Astrocyte (in vitro differentiated cells and primary cell): ENCODE data around the gene FFAR4. TPM values are rescaled to one million over a fixed set of nuclear protein-coding genes. Genes with fewer than 3 reads are reported as not detected.

Experiments
- DNase-seq: peaks from one replicate; pipeline ENCODE4 v3.0.0-alpha.2; 2010; ENCODE audit warnings: low read depth
- FAIRE-seq: peaks from 2 replicates; lab custom pipeline; 2011; peaks lifted over from hg19 to GRCh38; lab: Jason Lieb, UNC
- H2AFZ ChIP-seq: 2 replicates; pipeline ENCODE4 v1.6.0; 2012; ENCODE audit warnings: low read depth, low read length, inconsistent platforms
- H3K27ac ChIP-seq: 2 replicates; pipeline ENCODE4 v1.5.1; 2011; ENCODE audit warnings: low read depth, low read length, inconsistent platforms
- H3K27me3 ChIP-seq: 2 replicates; pipeline ENCODE4 v1.6.0; 2011; ENCODE audit warnings: low read length, inconsistent platforms; ENCODE audit not compliant: insufficient read depth
- H3K36me3 ChIP-seq: 2 replicates; pipeline ENCODE4 v1.5.1; 2011; ENCODE audit warnings: low read length, inconsistent platforms; ENCODE audit not compliant: insufficient read depth
- H3K4me1 ChIP-seq: 2 replicates; pipeline ENCODE4 v1.5.1; 2011; ENCODE audit warnings: low read length, inconsistent platforms; ENCODE audit not compliant: insufficient read depth
- H3K4me2 ChIP-seq: 2 replicates; pipeline ENCODE4 v1.6.0; 2012; ENCODE audit warnings: low read length, inconsistent platforms
- H3K4me3 ChIP-seq: 2 replicates; pipeline ENCODE4 v1.5.1; 2011; ENCODE audit warnings: low read depth, mild to moderate bottlenecking, low read length, inconsistent platforms; ENCODE audit not compliant: insufficient read depth
- H3K79me2 ChIP-seq: 2 replicates; pipeline ENCODE4 v1.6.0; 2012; ENCODE audit warnings: mild to moderate bottlenecking, low read length, inconsistent platforms; ENCODE audit not compliant: insufficient read depth
- H3K9ac ChIP-seq: 2 replicates; pipeline ENCODE4 v1.6.0; 2012; ENCODE audit warnings: mild to moderate bottlenecking, low read length, inconsistent platforms
- H3K9me3 ChIP-seq: 2 replicates; pipeline ENCODE4 v1.5.1; 2012; ENCODE audit warnings: low read depth, mild to moderate bottlenecking, low read length, inconsistent platforms; ENCODE audit not compliant: insufficient read depth
- H4K20me1 ChIP-seq: 2 replicates; pipeline ENCODE4 v1.6.0; 2012; ENCODE audit warnings: low read length, inconsistent platforms; ENCODE audit not compliant: insufficient read depth
- H3K27ac Mint-ChIP-seq: one replicate; pipeline ENCODE4 v1.8.0; 2021; ENCODE audit warnings: mild to moderate bottlenecking, mixed read lengths; ENCODE audit not compliant: unreplicated experiment
- H3K27me3 Mint-ChIP-seq: one replicate; pipeline ENCODE4 v1.8.0; 2021; ENCODE audit warnings: low read depth, mixed read lengths; ENCODE audit not compliant: unreplicated experiment
- H3K36me3 Mint-ChIP-seq: one replicate; pipeline ENCODE4 v1.8.0; 2021; ENCODE audit warnings: low read depth, mixed read lengths; ENCODE audit not compliant: unreplicated experiment
- H3K4me1 Mint-ChIP-seq: one replicate; pipeline ENCODE4 v1.8.0; 2021; ENCODE audit warnings: low read depth, mixed read lengths; ENCODE audit not compliant: unreplicated experiment
- H3K4me3 Mint-ChIP-seq: one replicate; pipeline ENCODE4 v1.8.0; 2021; ENCODE audit warnings: mild to moderate bottlenecking, moderate library complexity, mixed read lengths; ENCODE audit not compliant: unreplicated experiment
- H3K9me3 Mint-ChIP-seq: one replicate; pipeline ENCODE4 v1.8.0; 2021; ENCODE audit warnings: mild to moderate bottlenecking, mixed read lengths; ENCODE audit not compliant: unreplicated experiment
- CTCF ChIP-seq: IDR thresholded peaks from 2 replicates; pipeline ENCODE4 v1.5.1; 2011; ENCODE audit warnings: low read depth, mild to moderate bottlenecking, inconsistent platforms, low read length, moderate library complexity; ENCODE audit not compliant: insufficient read depth
- EZH2 ChIP-seq: IDR thresholded peaks from 2 replicates; pipeline ENCODE4 v1.6.1; 2012; ENCODE audit warnings: mild to moderate bottlenecking, low read length, inconsistent platforms; ENCODE audit not compliant: insufficient read depth
- total RNA-seq: library from RNA; stranded (reverse); gene quantifications from 2 replicates; pipeline ENCODE4 v1.2.1, GENCODE V29; 2021

FFAR4 gene
- total RNA-seq, 1 donor from 2014 or later, result not detected

GRCh38 chr10:93613126-93613525 is 46.7 kb downstream of the FFAR4 start:
- Mint-ChIP-seq H3K27ac (peak overlapping the region; percentile 36), H3K4me3 (no peak overlapping the region), H3K36me3 (no peaks in the 10 kb centered on the region), H3K27me3 (peaks cover 14% of the 10 kb centered on the region), H3K4me1 (no peaks in the 10 kb centered on the region), H3K9me3 (no peaks in the 10 kb centered on the region)
- Histone ChIP-seq H3K36me3 (no peaks in the 10 kb centered on the region), H3K4me2 (no peak overlapping the region), H2AFZ (no peak overlapping the region), H3K27me3 (peaks cover 12% of the 10 kb centered on the region), H3K79me2 (no peaks in the 10 kb centered on the region), H3K4me1 (no peaks in the 10 kb centered on the region), H3K9ac (no peak overlapping the region), H3K27ac (no peak overlapping the region), H4K20me1 (no peaks in the 10 kb centered on the region), H3K9me3 (no peaks in the 10 kb centered on the region), H3K4me3 (no peak overlapping the region)
- no peak for TF ChIP-seq CTCF
- TF ChIP-seq EZH2, result no peak
- DNase-seq, result no peak
- no peak for FAIRE-seq

GRCh38 chr10:93614101-93614825 is 47.8 kb downstream of the FFAR4 start:
- Mint-ChIP-seq H3K27me3 (peaks cover 14% of the 10 kb centered on the region), H3K36me3 (no peaks in the 10 kb centered on the region), H3K4me3 (no peak overlapping the region), H3K27ac (no peak overlapping the region), H3K4me1 (no peaks in the 10 kb centered on the region), H3K9me3 (no peaks in the 10 kb centered on the region)
- H3K27ac ChIP-seq, result no peak overlapping the region
- no peak overlapping the region for H3K9ac ChIP-seq
- TF ChIP-seq EZH2, result no peak
- TF ChIP-seq CTCF, result no peak
- H3K36me3 ChIP-seq, result no peaks in the 10 kb centered on the region
- no peak overlapping the region for H3K4me2 ChIP-seq
- FAIRE-seq (no peak), DNase-seq (no peak)
- H3K27me3 ChIP-seq, result peaks cover 14% of the 10 kb centered on the region
- no peak overlapping the region for H3K4me3 ChIP-seq
- no peaks in the 10 kb centered on the region for H4K20me1 ChIP-seq
- H2AFZ ChIP-seq, result no peak overlapping the region
- H3K4me1 ChIP-seq, result no peaks in the 10 kb centered on the region
- no peaks in the 10 kb centered on the region for H3K9me3 ChIP-seq
- H3K79me2 ChIP-seq, result no peaks in the 10 kb centered on the region

DNA sequence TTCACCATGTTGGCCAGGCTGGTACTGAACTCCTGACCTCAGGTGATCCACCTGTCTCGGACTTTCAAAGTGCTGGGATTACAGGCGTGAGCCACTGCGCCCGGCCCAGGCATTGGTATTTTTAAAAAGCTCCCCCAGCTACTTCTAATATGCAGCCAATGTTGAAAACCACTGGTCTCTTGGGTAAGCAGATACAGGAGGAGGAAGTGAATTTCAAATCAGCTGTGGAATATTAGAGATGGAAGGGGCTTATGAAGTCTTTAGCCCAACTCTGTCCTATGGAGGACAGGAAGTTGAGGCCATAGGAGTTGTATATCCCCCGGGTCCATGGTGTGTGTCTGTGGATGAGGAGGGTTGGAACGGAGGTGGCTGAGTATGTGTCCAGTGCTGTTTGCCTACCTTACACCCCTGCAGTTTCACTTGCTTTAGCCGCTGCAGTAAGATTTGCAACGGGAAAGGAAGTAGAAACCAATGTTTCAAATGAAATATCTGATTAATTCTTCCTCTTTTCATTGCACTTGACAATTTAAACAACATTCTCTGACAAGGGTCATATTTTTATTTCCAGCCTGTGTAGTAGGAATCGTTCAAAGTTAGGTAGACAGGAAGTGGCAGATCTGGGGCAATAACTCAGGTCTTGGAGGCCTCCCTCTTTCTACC is 49.2 kb downstream of the FFAR4 start:
- no peak for DNase-seq
- H3K79me2 ChIP-seq, result no peaks in the 10 kb centered on the region
- no peaks in the 10 kb centered on the region for H3K4me1 ChIP-seq
- Mint-ChIP-seq H3K36me3 (no peaks in the 10 kb centered on the region), H3K27ac (no peak overlapping the region), H3K9me3 (no peaks in the 10 kb centered on the region), H3K4me1 (no peaks in the 10 kb centered on the region), H3K4me3 (no peak overlapping the region), H3K27me3 (peaks cover 21% of the 10 kb centered on the region)
- H3K4me2 ChIP-seq, result no peak overlapping the region
- H2AFZ ChIP-seq, result no peak overlapping the region
- H3K27ac ChIP-seq, result no peak overlapping the region
- H3K4me3 ChIP-seq, result no peak overlapping the region
- H3K36me3 ChIP-seq, result no peaks in the 10 kb centered on the region
- no peaks in the 10 kb centered on the region for H3K9me3 ChIP-seq
- peaks cover 19% of the 10 kb centered on the region for H3K27me3 ChIP-seq
- no peak overlapping the region for H3K9ac ChIP-seq
- TF ChIP-seq EZH2 (no peak), CTCF (no peak)
- no peaks in the 10 kb centered on the region for H4K20me1 ChIP-seq
- FAIRE-seq, result no peak
